Stimulated activated naive CD4-positive, alpha-beta T cell (primary cell): ENCODE data around the gene PGP.

ENCODE experiments used
- DNase-seq, 6 experiments: peaks; one replicate each; lab custom pipeline; 2025; lab: John Stamatoyannopoulos, UW

Gene PGP

GRCh38 chr16:2163211-2163881 is 51.3 kb downstream of the PGP start:
- DNase-seq: no peak

- DNase-seq: no peak
These were observed 51.9 kb downstream of the PGP start for GRCh38 chr16:2162676-2163118.

GRCh38 chr16:2161911-2162310 is 52.7 kb downstream of the PGP start:
- DNase-seq: no peak
